Epithelial cell of proximal tubule (primary cell): Measurements from ENCODE around the gene SLC2A1. TPM values are rescaled to one million over a fixed set of nuclear protein-coding genes. Genes with fewer than 3 reads are reported as not detected.

ENCODE experiments used
- DNase-seq: peaks from one replicate; pipeline ENCODE4 v3.0.0-alpha.2; 2011; ENCODE audit warnings: low read depth
- H3K4me3 ChIP-seq: 2 replicates; pipeline ENCODE4 v1.5.1; 2011; ENCODE audit warnings: low read depth, mild to moderate bottlenecking, low read length
- total RNA-seq: library from RNA; depleted of rRNA; stranded (reverse); fragments of >200 nt; gene quantifications from 2 replicates; pipeline ENCODE4 v1.2.3, GENCODE V29; 2015
- TF ChIP-seq, protein P1 (sequence below): conservative IDR thresholded peaks from 2 replicates; pipeline ENCODE4 v1.5.1; 2012; ENCODE audit warnings: low read depth, mild to moderate bottlenecking, low read length

The SLC2A1 gene
- total RNA-seq, 1 donor from 2014 or later, result 598 TPM

DNA sequence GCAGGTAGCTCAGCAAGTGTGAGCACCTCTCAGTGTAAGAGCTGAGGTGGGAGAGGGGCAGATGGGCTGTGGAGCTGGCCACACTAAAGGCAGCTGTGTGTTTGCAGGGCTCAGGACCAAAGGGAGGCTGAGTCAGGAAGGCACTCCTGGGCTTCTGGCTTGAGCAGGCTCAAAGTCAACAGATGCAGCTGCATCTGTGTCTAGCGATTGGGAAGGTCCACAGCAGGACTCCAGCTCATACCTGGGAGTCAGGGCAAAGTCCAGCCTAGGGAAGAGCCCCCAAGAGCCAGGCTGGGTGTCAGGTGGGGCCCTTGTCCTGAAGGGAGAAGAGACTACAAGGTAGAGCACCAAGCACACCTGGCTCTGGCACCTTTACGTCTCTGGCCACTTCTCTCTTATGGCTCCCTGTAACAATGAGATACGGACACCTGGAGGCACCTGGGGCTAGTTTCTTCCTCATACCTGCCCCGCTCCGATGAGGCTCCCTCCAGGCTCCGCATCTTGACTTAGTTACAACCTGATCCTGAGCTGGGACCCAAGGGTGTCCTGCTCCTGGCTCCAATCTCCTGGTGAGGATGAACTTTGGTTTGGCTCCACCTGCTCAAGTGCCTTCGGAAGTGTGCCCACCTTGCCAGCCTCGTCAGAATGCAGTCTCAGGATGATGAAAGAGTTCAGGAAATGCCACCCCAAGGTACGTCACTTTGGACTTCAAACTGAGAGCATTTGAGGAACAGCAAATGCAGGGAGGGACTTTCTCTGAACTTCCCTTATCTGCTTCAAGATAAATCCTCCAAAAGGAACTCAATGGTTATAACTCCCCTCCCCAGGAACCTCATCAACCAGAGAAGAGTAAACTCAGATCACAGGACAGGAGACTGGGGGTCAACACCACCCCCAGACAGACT lies 21.5 kb upstream of the SLC2A1 start:
- no peak overlapping the region for H3K4me3 ChIP-seq
- DNase-seq, result no peak
- TF ChIP-seq, protein P1, sequence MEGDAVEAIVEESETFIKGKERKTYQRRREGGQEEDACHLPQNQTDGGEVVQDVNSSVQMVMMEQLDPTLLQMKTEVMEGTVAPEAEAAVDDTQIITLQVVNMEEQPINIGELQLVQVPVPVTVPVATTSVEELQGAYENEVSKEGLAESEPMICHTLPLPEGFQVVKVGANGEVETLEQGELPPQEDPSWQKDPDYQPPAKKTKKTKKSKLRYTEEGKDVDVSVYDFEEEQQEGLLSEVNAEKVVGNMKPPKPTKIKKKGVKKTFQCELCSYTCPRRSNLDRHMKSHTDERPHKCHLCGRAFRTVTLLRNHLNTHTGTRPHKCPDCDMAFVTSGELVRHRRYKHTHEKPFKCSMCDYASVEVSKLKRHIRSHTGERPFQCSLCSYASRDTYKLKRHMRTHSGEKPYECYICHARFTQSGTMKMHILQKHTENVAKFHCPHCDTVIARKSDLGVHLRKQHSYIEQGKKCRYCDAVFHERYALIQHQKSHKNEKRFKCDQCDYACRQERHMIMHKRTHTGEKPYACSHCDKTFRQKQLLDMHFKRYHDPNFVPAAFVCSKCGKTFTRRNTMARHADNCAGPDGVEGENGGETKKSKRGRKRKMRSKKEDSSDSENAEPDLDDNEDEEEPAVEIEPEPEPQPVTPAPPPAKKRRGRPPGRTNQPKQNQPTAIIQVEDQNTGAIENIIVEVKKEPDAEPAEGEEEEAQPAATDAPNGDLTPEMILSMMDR, result no peak

GRCh38 chr1:42979036-42979430 lies 20.4 kb upstream of the SLC2A1 start:
- TF ChIP-seq, protein P1, result no peak
- DNase-seq, result no peak
- H3K4me3 ChIP-seq, result no peak overlapping the region

DNA sequence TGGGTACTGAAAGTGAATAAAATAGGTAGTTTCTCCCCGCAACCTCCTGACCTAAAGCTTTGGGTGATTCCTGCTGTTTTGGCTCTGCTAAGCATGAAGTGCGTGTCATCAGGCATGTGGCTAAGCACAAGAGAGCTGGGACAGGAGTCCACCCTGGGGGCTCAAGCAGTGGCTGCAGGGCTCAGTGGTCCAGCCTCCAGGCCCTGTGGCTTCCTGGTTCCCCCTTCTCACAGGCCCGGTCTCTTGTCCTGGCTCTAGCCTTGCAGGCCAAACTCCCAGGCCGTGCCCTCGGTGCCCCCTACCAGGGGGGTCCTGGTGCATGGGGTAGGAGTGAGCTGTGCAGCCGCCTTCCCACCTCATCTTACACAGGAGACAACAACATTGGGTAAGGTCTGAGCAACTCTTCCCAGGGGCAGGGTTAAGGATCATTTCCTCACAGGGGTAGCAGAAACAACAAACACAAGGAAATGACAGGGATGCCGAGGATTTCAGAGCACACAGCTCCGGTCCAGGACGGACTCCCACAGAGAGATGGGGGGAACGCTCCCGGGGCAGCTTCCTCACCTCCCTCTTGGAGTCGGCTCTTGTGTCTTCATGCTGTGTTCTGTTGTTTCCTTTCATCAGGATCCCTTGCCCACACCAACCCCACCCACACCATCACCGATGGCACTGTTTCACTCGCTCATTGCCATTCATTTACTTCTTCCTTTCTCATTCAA lies 19.8 kb upstream of the SLC2A1 start:
- TF ChIP-seq, protein P1, result no peak
- DNase-seq, result no peak
- no peak overlapping the region for H3K4me3 ChIP-seq

DNA sequence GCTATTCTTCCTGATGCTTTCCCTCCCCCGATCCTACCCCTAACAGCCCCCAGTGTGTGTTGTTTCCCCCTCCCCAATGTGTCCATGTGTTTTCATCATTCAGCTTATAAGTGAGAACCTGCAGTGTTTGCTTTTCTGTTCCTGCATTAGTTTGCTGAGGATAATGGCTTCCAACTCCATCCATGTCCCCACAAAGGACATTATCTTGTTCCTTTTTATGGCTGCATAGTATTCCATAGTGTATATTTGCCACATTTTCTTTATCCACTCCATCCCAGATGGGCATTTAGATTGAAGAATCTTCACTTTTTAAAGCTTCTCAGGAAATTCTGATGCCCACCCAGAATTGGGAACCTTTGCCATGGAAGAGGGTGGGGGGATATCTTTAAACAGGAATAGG lies 19.0 kb upstream of the SLC2A1 start:
- no peak for DNase-seq
- H3K4me3 ChIP-seq, result no peak overlapping the region
- TF ChIP-seq, protein P1, result no peak

GRCh38 chr1:42975561-42976225 lies 17.0 kb upstream of the SLC2A1 start:
- TF ChIP-seq, protein P1, result no peak
- no peak for DNase-seq
- H3K4me3 ChIP-seq, result no peak overlapping the region

DNA sequence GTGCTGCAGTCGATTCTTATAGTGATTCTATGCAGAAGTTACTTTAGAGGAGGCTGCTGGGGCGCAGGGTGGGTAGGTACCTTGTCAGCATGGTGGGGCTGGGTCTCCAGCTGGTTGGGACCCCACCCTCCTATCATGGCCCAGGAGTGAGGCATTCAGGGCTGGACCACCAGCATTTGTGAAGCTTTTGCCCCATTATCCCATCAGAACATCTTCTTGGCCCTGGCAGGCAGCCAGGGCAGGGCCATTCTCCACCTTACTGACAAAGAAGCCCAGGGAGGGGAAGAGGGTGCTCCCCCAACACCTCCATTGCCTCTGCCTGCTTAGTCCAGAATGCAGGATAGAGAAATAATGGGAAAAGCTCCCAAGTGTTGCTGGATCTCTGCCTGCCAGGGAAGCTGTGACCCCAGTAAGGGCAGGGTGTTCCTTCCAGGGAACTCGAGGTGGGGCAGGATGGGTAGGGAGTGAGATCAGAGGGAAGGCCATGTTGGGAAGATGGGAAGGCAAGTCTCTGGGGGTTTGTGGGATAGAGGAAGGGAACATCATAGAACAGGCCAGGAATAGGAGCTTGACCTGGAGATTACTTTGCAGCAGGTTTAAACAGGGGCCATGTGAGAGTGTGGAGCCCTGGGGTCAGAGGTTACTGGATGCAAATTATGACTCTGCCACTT lies 16.2 kb upstream of the SLC2A1 start:
- TF ChIP-seq, protein P1, result no peak
- no peak for DNase-seq
- no peak overlapping the region for H3K4me3 ChIP-seq
